Stimulated activated CD4-positive, alpha-beta T cell treated with anti-CD3 and anti-CD28 coated beads, Interleukin-4, amount 100 ng/mL, for 48 hours (primary cell): Measurements from ENCODE around the gene DCHS2.

Experiments
- DNase-seq, 2 donors: peaks; one replicate each; pipeline ENCODE4 v3.0.0-alpha.2; 2020; ENCODE audit warnings: low read depth in 2 of 2

DCHS2 gene

GRCh38 chr4:154317201-154317999 lies 174.2 kb downstream of the DCHS2 start:
- no peak for DNase-seq

GRCh38 chr4:154315741-154316140 lies 175.9 kb downstream of the DCHS2 start:
- DNase-seq = no peak

GRCh38 chr4:154314248-154314647 lies 177.4 kb downstream of the DCHS2 start:
- DNase-seq = no peak

GRCh38 chr4:154313004-154313585 lies 178.5 kb downstream of the DCHS2 start:
- no peak for DNase-seq

- no peak for DNase-seq
These were observed 179.4 kb downstream of the DCHS2 start for GRCh38 chr4:154312246-154312645.

GRCh38 chr4:154310578-154310977 lies 181.0 kb downstream of the DCHS2 start:
- DNase-seq = no peak

GRCh38 chr4:154308207-154308606 lies 183.4 kb downstream of the DCHS2 start:
- DNase-seq = no peak

- DNase-seq = no peak
These were observed 184.1 kb downstream of the DCHS2 start for GRCh38 chr4:154307451-154307850.

GRCh38 chr4:154305616-154306015 lies 186.0 kb downstream of the DCHS2 start:
- no peak for DNase-seq

GRCh38 chr4:154304679-154305078 lies 186.9 kb downstream of the DCHS2 start:
- DNase-seq = no peak

- DNase-seq = no peak
These were observed 196.8 kb downstream of the DCHS2 start for GRCh38 chr4:154294652-154295350.

- no peak for DNase-seq
These were observed 198.2 kb downstream of the DCHS2 start for GRCh38 chr4:154293427-154293826.

GRCh38 chr4:154292589-154292988 lies 199.0 kb downstream of the DCHS2 start:
- DNase-seq = no peak

- no peak for DNase-seq
These were observed 214.4 kb downstream of the DCHS2 start for GRCh38 chr4:154277172-154277571.

- no peak for DNase-seq
These were observed 215.1 kb downstream of the DCHS2 start for GRCh38 chr4:154276496-154276895.

- DNase-seq = no peak
These were observed 236.6 kb downstream of the DCHS2 start for GRCh38 chr4:154254999-154255398.

GRCh38 chr4:154234576-154234975 lies 257.0 kb downstream of the DCHS2 start:
- DNase-seq = no peak

GRCh38 chr4:154231806-154232478 lies 259.7 kb downstream of the DCHS2 start:
- no peak for DNase-seq

- DNase-seq = no peak
These were observed 260.9 kb downstream of the DCHS2 start for GRCh38 chr4:154230723-154231122.

GRCh38 chr4:154230091-154230490 lies 261.5 kb downstream of the DCHS2 start:
- DNase-seq = no peak

- no peak for DNase-seq
These were observed 268.7 kb downstream of the DCHS2 start for GRCh38 chr4:154222875-154223274.

GRCh38 chr4:154218051-154218450 lies 273.5 kb downstream of the DCHS2 start:
- DNase-seq = no peak
